ENCODE results near the gene HS3ST1. TPM values are rescaled to one million over a fixed set of nuclear protein-coding genes. Genes with fewer than 3 reads are reported as not detected.

Gene HS3ST1
- total RNA-seq, 1 experiment from 2014 or later: not detected

GRCh38 chr4:11359591-11359990 lies 69.1 kb downstream of the HS3ST1 start:
- peaks cover 31% of the 10 kb centered on the region for H3K9me3 ChIP-seq (ENCODE audit: low read depth, low read length, poor library complexity, severe bottlenecking)
- no peak for TF ChIP-seq EZH2 (IDR thresholded peaks at IDR 0.05; ENCODE audit: borderline replicate concordance, low read depth, low read length, poor library complexity, severe bottlenecking)
- TF ChIP-seq, protein P1, sequence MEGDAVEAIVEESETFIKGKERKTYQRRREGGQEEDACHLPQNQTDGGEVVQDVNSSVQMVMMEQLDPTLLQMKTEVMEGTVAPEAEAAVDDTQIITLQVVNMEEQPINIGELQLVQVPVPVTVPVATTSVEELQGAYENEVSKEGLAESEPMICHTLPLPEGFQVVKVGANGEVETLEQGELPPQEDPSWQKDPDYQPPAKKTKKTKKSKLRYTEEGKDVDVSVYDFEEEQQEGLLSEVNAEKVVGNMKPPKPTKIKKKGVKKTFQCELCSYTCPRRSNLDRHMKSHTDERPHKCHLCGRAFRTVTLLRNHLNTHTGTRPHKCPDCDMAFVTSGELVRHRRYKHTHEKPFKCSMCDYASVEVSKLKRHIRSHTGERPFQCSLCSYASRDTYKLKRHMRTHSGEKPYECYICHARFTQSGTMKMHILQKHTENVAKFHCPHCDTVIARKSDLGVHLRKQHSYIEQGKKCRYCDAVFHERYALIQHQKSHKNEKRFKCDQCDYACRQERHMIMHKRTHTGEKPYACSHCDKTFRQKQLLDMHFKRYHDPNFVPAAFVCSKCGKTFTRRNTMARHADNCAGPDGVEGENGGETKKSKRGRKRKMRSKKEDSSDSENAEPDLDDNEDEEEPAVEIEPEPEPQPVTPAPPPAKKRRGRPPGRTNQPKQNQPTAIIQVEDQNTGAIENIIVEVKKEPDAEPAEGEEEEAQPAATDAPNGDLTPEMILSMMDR (conservative IDR thresholded peaks at IDR 0.05; ENCODE audit: low read depth, low read length): no peak
- DNase-seq (ENCODE audit: low spot score): no peak
- ChIA-PET POLR2A (ENCODE audit: low non-redundant PET) (no interaction called here), CTCF (no interaction called here)
- no peaks in the 10 kb centered on the region for H3K36me3 ChIP-seq (ENCODE audit: insufficient read depth, low read length, poor library complexity, severe bottlenecking)
- no peaks in the 10 kb centered on the region for H3K27me3 ChIP-seq (replicated peaks; ENCODE audit: insufficient read depth, low read depth, low read length, poor library complexity)
- BruUV-seq (replicated peaks): no TSS peak
- H3K27ac ChIP-seq (ENCODE audit: low read depth, low read length, poor library complexity, severe bottlenecking): no peak overlapping the region
- H3K4me3 ChIP-seq (ENCODE audit: low read depth, low read length, poor library complexity, severe bottlenecking): no peak overlapping the region
- intact Hi-C loops (cut with micrococcal nuclease; ENCODE audit: unreplicated experiment): no loop called here
- H3K4me1 ChIP-seq (ENCODE audit: insufficient read depth, low read length, poor library complexity, severe bottlenecking): no peaks in the 10 kb centered on the region

- POLR2A ChIA-PET (ENCODE audit: low non-redundant PET): no interaction called here
Observed at GRCh38 chr4:11355226-11355625, 73.5 kb downstream of the HS3ST1 start.

DNA sequence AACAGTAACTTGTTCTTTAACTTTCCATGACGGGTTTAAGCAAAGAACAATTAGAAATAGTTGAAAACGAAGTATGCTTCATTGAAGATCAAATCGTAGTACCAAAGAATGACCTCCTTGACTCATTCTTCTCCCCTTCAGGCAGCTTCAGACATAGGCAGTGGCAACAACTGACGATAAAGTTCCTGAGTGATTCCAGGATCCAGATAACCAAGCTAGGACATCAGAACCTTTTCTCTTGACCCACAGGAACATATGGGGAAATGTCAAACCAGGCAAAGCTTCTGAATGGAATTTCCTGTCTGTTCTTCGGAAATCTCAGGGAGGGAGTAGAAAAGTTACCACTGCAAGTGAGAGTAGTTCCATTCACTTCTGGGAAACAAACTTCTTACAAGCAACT lies 74.2 kb downstream of the HS3ST1 start:
- no peak for DNase-seq (ENCODE audit: low spot score)
- CTCF ChIA-PET: no interaction called here
- Histone ChIP-seq H3K27me3 (replicated peaks; ENCODE audit: insufficient read depth, low read depth, low read length, poor library complexity) (no peaks in the 10 kb centered on the region), H3K4me1 (ENCODE audit: insufficient read depth, low read length, poor library complexity, severe bottlenecking) (no peaks in the 10 kb centered on the region), H3K36me3 (ENCODE audit: insufficient read depth, low read length, poor library complexity, severe bottlenecking) (no peaks in the 10 kb centered on the region), H3K4me3 (ENCODE audit: low read depth, low read length, poor library complexity, severe bottlenecking) (no peak overlapping the region), H3K9me3 (ENCODE audit: low read depth, low read length, poor library complexity, severe bottlenecking) (peaks cover 16% of the 10 kb centered on the region), H3K27ac (ENCODE audit: low read depth, low read length, poor library complexity, severe bottlenecking) (no peak overlapping the region)
- no TSS peak for BruUV-seq (replicated peaks)
- TF ChIP-seq EZH2 (IDR thresholded peaks at IDR 0.05; ENCODE audit: borderline replicate concordance, low read depth, low read length, poor library complexity, severe bottlenecking): no peak
- TF ChIP-seq, protein P1 (conservative IDR thresholded peaks at IDR 0.05; ENCODE audit: low read depth, low read length): no peak
- POLR2A ChIA-PET (ENCODE audit: low non-redundant PET): no interaction called here
- intact Hi-C loops (cut with micrococcal nuclease; ENCODE audit: unreplicated experiment): no loop called here

More at GRCh38 chr4:11355226-11355625, 73.5 kb downstream of the HS3ST1 start:
- Histone ChIP-seq H3K9me3 (ENCODE audit: low read depth, low read length, poor library complexity, severe bottlenecking) (peaks cover 19% of the 10 kb centered on the region), H3K4me3 (ENCODE audit: low read depth, low read length, poor library complexity, severe bottlenecking) (no peak overlapping the region), H3K4me1 (ENCODE audit: insufficient read depth, low read length, poor library complexity, severe bottlenecking) (no peaks in the 10 kb centered on the region), H3K27me3 (replicated peaks; ENCODE audit: insufficient read depth, low read depth, low read length, poor library complexity) (no peaks in the 10 kb centered on the region), H3K36me3 (ENCODE audit: insufficient read depth, low read length, poor library complexity, severe bottlenecking) (no peaks in the 10 kb centered on the region), H3K27ac (ENCODE audit: low read depth, low read length, poor library complexity, severe bottlenecking) (no peak overlapping the region)
- no peak for DNase-seq (ENCODE audit: low spot score)
- CTCF ChIA-PET: no interaction called here
- no peak for TF ChIP-seq EZH2 (IDR thresholded peaks at IDR 0.05; ENCODE audit: borderline replicate concordance, low read depth, low read length, poor library complexity, severe bottlenecking)
- TF ChIP-seq, protein P1 (conservative IDR thresholded peaks at IDR 0.05; ENCODE audit: low read depth, low read length): no peak
- BruUV-seq (replicated peaks): no TSS peak
- intact Hi-C loops (cut with micrococcal nuclease; ENCODE audit: unreplicated experiment): no loop called here

Data from A673 (cell line).